ENCODE data around the gene FARS2.

FARS2 gene

GRCh38 chr6:5282191-5282623, 20.9 kb downstream of the FARS2 start:
- H3K4me3 Mint-ChIP-seq, result no peak overlapping the region
- no peaks in the 10 kb centered on the region for H3K9me3 Mint-ChIP-seq
- no peak for TF ChIP-seq CTCF (IDR thresholded peaks at IDR 0.05; ENCODE audit: unreplicated experiment in 3 of 3)
- no peaks in the 10 kb centered on the region for H3K27me3 Mint-ChIP-seq (ENCODE audit: low read depth)
- H3K36me3 Mint-ChIP-seq (ENCODE audit: low read depth), result peaks cover 3% of the 10 kb centered on the region
- peaks cover 2% of the 10 kb centered on the region for H3K4me1 Mint-ChIP-seq
- H3K27ac Mint-ChIP-seq, result no peak overlapping the region

- Mint-ChIP-seq H3K4me1 (peaks cover 6% of the 10 kb centered on the region), H3K27me3 (ENCODE audit: low read depth) (no peaks in the 10 kb centered on the region), H3K36me3 (ENCODE audit: low read depth) (no peaks in the 10 kb centered on the region), H3K9me3 (no peaks in the 10 kb centered on the region), H3K27ac (no peak overlapping the region), H3K4me3 (no peak overlapping the region)
- no peak for TF ChIP-seq CTCF (IDR thresholded peaks at IDR 0.05; ENCODE audit: unreplicated experiment in 3 of 3)
Observed at GRCh38 chr6:5285081-5285480, 23.8 kb downstream of the FARS2 start.

DNA sequence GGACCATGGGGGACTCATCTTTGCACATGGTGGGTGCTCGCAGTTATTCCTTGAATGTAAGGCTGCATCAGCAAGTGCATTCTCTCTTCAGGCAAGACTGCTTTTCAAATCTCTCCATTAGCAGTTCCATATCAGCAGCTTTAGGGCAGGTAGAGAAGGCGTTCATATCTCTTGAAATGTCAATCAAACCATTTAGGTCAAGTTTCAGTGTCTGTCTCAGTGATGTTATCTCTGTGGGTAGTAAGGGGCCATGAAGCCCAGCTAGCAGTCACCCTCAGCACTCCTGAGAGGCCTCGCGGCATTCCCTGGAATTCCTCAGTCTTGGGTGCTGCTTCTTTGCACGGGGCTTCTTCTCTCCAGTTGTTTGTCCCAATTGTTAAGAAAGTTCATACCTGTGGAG, 24.2 kb downstream of the FARS2 start:
- Mint-ChIP-seq H3K4me1 (peaks cover 6% of the 10 kb centered on the region), H3K27me3 (ENCODE audit: low read depth) (peaks cover under 1% of the 10 kb centered on the region)

DNA sequence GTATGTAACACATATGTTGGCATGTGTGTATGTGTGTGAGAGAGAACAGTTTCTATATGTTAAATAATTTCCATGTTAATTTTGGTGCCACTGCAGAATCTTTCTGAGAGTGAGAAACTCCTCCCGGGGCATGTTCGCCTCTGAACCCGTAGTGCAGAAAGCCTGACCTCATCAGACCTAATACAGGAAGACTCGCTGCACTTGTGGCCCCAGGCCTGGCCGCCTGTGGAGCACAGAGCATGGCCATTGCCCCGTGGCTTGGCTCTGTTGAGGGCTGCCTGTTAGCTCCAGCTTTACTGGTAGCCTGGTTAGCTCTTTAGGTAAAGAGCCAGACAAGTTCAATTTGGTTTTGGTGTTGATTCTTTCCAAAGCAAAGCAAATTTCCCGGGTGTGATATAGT, 25.5 kb downstream of the FARS2 start:
- Mint-ChIP-seq H3K27ac (no peak overlapping the region), H3K4me3 (no peak overlapping the region), H3K27me3 (ENCODE audit: low read depth) (peaks cover 4% of the 10 kb centered on the region), H3K36me3 (ENCODE audit: low read depth) (no peaks in the 10 kb centered on the region), H3K9me3 (no peaks in the 10 kb centered on the region), H3K4me1 (peaks cover 6% of the 10 kb centered on the region)
- TF ChIP-seq CTCF (IDR thresholded peaks at IDR 0.05; ENCODE audit: unreplicated experiment in 3 of 3), result no peak

More for the DNA sequence above, 24.2 kb downstream of the FARS2 start:
- no peaks in the 10 kb centered on the region for H3K36me3 Mint-ChIP-seq (ENCODE audit: low read depth)
- no peaks in the 10 kb centered on the region for H3K9me3 Mint-ChIP-seq
- TF ChIP-seq CTCF (IDR thresholded peaks at IDR 0.05; ENCODE audit: unreplicated experiment in 3 of 3), result no peak
- H3K4me3 Mint-ChIP-seq, result no peak overlapping the region
- H3K27ac Mint-ChIP-seq, result no peak overlapping the region

DNA sequence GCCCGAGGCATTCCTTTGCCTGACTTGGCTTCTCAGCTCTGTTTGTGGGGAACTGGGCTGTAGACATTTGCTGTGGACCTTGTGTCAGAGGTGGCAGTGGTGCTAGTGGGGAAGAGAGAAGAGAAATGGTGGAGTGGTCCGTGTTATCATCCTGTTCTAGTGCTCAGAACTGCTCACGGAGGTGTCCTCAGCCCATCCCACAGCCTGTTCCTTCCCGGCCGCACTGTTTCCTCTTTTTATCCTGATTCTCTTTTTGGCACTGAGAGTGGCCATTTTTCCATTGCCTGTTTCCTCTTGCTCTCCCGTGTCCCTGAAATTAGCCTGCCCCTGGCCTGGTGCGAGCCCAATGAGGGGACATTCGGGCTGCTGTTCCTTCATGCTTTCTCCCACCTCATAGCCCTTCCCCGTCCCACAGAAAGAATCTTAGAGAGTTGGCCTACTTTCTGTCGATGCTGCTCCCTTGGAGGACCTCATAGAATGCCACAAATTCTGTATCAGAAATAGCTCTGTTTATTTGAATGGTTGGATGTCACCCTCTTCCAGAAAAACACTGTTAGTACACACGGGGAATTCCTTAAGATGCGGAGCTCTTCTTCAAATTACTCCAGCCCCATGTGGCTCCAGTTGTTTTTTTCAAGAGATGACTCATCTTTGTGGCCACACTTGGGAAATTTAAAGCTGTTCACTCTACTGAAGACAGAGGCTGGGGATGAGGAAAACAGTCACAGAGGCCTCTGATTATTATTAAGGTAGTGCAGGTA, 26.1 kb downstream of the FARS2 start:
- Mint-ChIP-seq H3K4me3 (no peak overlapping the region), H3K36me3 (ENCODE audit: low read depth) (no peaks in the 10 kb centered on the region), H3K27ac (no peak overlapping the region), H3K4me1 (peaks cover 6% of the 10 kb centered on the region), H3K27me3 (ENCODE audit: low read depth) (peaks cover 4% of the 10 kb centered on the region), H3K9me3 (no peaks in the 10 kb centered on the region)
- TF ChIP-seq CTCF (IDR thresholded peaks at IDR 0.05; ENCODE audit: unreplicated experiment in 3 of 3), result no peak

GRCh38 chr6:5287966-5288297, 26.6 kb downstream of the FARS2 start:
- Mint-ChIP-seq H3K4me1 (peaks cover 6% of the 10 kb centered on the region), H3K36me3 (ENCODE audit: low read depth) (no peaks in the 10 kb centered on the region), H3K9me3 (no peaks in the 10 kb centered on the region), H3K27me3 (ENCODE audit: low read depth) (peaks cover 4% of the 10 kb centered on the region), H3K4me3 (no peak overlapping the region), H3K27ac (no peak overlapping the region)
- no peak for TF ChIP-seq CTCF (IDR thresholded peaks at IDR 0.05; ENCODE audit: unreplicated experiment in 3 of 3)
